Esophagus muscularis mucosa (tissue), 4 donors: ENCODE data around the gene OBP2A.
"Not testable (repeated sequence)": the region's sequence is repeated elsewhere in the genome, so short reads cannot be mapped to it uniquely, and the experiment has no call there.

Experiments
- CTCF ChIP-seq, 3 experiments: fragments of 200-600 bp in 2 of 3; fragments of 450-650 bp in 1 of 3; sonication (generic) in 2 of 3; IDR thresholded peaks; one replicate each; pipeline ENCODE4 v1.5.1; 2017 to 2019; ENCODE audit warnings: antibody characterized with exemption in 3 of 3, mild to moderate bottlenecking in 2 of 3, moderate library complexity in 1 of 3
- EP300 ChIP-seq: sonication (generic); formaldehyde crosslinking; IDR thresholded peaks from one replicate; pipeline ENCODE4 v1.6.1; 2017; ENCODE audit warnings: antibody characterized with exemption
- POLR2A ChIP-seq: fragments of 450-650 bp; IDR thresholded peaks from one replicate; pipeline ENCODE4 v1.6.1; 2017; ENCODE audit warnings: antibody characterized with exemption, moderate library complexity, mild to moderate bottlenecking, low read depth
- POLR2AphosphoS5 ChIP-seq, 2 donors: sonication (generic); formaldehyde crosslinking; IDR thresholded peaks; one replicate each; pipeline ENCODE4 v1.6.1; 2017; ENCODE audit warnings: antibody characterized with exemption in 2 of 2

DNA sequence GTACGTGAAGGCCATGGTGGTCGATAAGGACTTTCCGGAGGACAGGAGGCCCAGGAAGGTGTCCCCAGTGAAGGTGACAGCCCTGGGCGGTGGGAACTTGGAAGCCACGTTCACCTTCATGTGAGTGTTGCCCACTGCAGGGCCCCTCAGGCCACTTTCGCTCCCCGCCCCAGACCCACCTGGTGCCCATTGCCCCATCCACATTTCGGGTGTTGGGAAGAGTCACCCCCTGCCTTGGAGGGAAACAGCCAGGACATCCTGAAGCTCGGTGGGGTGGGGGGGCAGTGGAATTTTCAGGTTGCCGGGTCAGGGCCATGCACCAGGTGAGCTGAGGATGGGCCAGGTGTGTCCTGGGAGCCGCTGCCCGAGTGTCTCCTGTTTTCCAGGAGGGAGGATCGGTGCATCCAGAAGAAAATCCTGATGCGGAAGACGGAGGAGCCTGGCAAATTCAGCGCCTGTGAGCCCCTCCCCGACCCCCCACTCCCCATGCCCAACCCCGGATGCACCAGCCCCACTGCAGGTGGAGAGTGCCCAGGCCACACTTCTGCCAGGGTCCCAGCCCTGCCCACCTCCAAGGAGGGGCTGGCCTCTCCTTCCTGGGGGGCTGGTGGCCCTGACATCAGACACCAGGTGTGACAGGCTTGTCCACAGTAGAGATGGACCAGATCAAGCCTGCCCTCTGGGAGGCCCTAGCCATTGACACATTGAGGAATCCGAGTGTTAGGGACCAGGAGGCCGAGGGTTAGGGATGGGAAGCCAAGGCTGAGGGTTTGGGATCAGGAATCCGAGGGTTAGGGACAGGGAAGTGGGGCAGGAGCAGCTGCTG, 1.1 kb downstream of the OBP2A start:
- not testable (repeated sequence) for TF ChIP-seq POLR2A; EP300; CTCF (IDR thresholded peaks at IDR 0.05); POLR2AphosphoS5 (IDR thresholded peaks at IDR 0.05)
